Measurements from ENCODE around the gene OR1L6. TPM values are rescaled to one million over a fixed set of nuclear protein-coding genes. Genes with fewer than 3 reads are reported as not detected.

The OR1L6 gene
- total and polyA plus RNA-seq, 12 donors = not detected

GRCh38 chr9:122777935-122778627, 36.0 kb downstream of the OR1L6 start:
- DNase-seq = no peak
- H3K27me3 ChIP-seq = no peaks in the 10 kb centered on the region
- H3K9me3 ChIP-seq (replicated peaks in 1 of 3) = no peaks in the 10 kb centered on the region
- intact Hi-C loops (cut with DNase I) = no loop called here
- H3K36me3 ChIP-seq (replicated peaks in 1 of 2) = no peaks in the 10 kb centered on the region
- H3K27ac ChIP-seq = no peak overlapping the region
- no peak overlapping the region for H3K4me3 ChIP-seq
- no peaks in the 10 kb centered on the region for H3K4me1 ChIP-seq (replicated peaks in 1 of 2)
- TF ChIP-seq CTCF (IDR thresholded peaks at IDR 0.05) (no peak), POLR2A (IDR thresholded peaks at IDR 0.05) (no peak)
- 59 to 75% (median 68%) methylated on average over 3 of the region's 3 CpGs for whole genome bisulfite sequencing, 4 donors

GRCh38 chr9:122779181-122779580, 37.1 kb downstream of the OR1L6 start:
- Histone ChIP-seq H3K36me3 (replicated peaks in 1 of 2) (no peaks in the 10 kb centered on the region), H3K4me1 (replicated peaks in 1 of 2) (no peaks in the 10 kb centered on the region), H3K27ac (no peak overlapping the region), H3K4me3 (no peak overlapping the region), H3K9me3 (replicated peaks in 1 of 3) (no peaks in the 10 kb centered on the region), H3K27me3 (no peaks in the 10 kb centered on the region)
- no peak for DNase-seq
- TF ChIP-seq POLR2A (IDR thresholded peaks at IDR 0.05) (no peak), CTCF (IDR thresholded peaks at IDR 0.05) (no peak)
- intact Hi-C loops (cut with DNase I) = no loop called here
- WGBS, 4 donors = 74 to 81% (median 75%) methylated on average over 3 of the region's 3 CpGs

DNA sequence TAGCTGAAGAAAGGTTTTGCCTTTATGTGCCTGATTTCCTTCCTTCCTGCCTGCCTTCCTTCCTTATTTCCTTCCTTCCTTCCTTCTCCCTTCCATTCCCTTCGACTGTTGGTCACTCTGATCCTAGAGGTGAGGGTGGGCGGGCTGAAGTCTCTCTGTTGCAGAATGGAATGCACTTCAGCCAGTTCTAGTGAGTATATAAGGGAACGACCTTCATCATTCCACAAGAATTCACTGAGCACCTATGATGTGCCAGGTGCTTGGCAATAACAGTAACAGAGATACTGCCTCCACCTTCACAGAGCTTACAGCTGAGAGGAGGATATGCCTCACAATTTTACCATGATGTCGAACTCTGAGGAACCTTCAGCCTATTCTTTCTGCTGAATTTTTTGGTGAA, 37.9 kb downstream of the OR1L6 start:
- DNase-seq = no peak
- Histone ChIP-seq H3K4me1 (replicated peaks in 1 of 2) (no peaks in the 10 kb centered on the region), H3K27me3 (no peaks in the 10 kb centered on the region), H3K27ac (no peak overlapping the region), H3K4me3 (no peak overlapping the region), H3K36me3 (replicated peaks in 1 of 2) (no peaks in the 10 kb centered on the region), H3K9me3 (replicated peaks in 1 of 3) (no peaks in the 10 kb centered on the region)
- 56 to 62% (median 60%) methylated on average over 4 of the region's 4 CpGs for WGBS, 4 donors
- intact Hi-C loops (cut with DNase I) = no loop called here
- TF ChIP-seq CTCF (IDR thresholded peaks at IDR 0.05) (no peak), POLR2A (IDR thresholded peaks at IDR 0.05) (no peak)

DNA sequence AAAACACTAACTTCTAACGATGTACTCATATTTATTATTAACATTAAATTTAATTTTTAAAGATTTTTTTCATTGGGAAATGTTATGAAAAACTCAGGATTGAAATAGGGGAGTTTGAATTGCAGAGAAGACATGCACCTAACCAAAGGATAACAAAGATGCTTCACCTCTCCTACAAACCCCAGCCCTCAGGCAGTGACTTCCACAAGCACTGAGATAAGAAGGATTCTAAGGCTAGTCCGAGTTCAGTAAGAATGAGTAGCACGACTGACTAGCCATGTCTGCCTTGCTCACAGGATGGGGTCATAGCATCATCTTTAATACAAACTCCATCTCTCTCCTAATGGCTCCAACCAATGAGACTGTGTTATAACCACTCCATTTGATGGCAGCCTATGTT, 39.6 kb downstream of the OR1L6 start:
- Histone ChIP-seq H3K9me3 (replicated peaks in 1 of 3) (no peaks in the 10 kb centered on the region), H3K36me3 (replicated peaks in 1 of 2) (no peaks in the 10 kb centered on the region), H3K4me1 (replicated peaks in 1 of 2) (no peaks in the 10 kb centered on the region), H3K27me3 (no peaks in the 10 kb centered on the region), H3K4me3 (no peak overlapping the region), H3K27ac (no peak overlapping the region)
- 44 to 56% (median 48%) methylated on average over 3 of the region's 3 CpGs for WGBS, 4 donors
- intact Hi-C loops (cut with DNase I) = no loop called here
- TF ChIP-seq POLR2A (IDR thresholded peaks at IDR 0.05) = no peak
- no peak for DNase-seq

GRCh38 chr9:122785269-122785668, 43.2 kb downstream of the OR1L6 start:
- TF ChIP-seq POLR2A (IDR thresholded peaks at IDR 0.05) (no peak), CTCF (IDR thresholded peaks at IDR 0.05) (no peak)
- Histone ChIP-seq H3K27me3 (no peaks in the 10 kb centered on the region), H3K4me3 (no peak overlapping the region), H3K36me3 (replicated peaks in 1 of 2) (no peaks in the 10 kb centered on the region), H3K4me1 (replicated peaks in 1 of 2) (no peaks in the 10 kb centered on the region), H3K9me3 (replicated peaks in 1 of 3) (no peaks in the 10 kb centered on the region), H3K27ac (no peak overlapping the region)
- no peak for DNase-seq
- intact Hi-C loops (cut with DNase I) = no loop called here

Data from adrenal gland (tissue), 12 donors.